Stimulated activated CD4-positive, alpha-beta T cell treated with anti-CD3 and anti-CD28 coated beads, Interleukin-4, amount 100 ng/mL, for 1 hour (primary cell): Measurements from ENCODE around the gene CNTROB.
A peak's percentile ranks its signal among the peaks of the same experiment; 100 is the strongest.

Experiments
- DNase-seq: peaks from one replicate; pipeline ENCODE4 v3.0.0-alpha.2; 2020

The CNTROB gene, protein sequence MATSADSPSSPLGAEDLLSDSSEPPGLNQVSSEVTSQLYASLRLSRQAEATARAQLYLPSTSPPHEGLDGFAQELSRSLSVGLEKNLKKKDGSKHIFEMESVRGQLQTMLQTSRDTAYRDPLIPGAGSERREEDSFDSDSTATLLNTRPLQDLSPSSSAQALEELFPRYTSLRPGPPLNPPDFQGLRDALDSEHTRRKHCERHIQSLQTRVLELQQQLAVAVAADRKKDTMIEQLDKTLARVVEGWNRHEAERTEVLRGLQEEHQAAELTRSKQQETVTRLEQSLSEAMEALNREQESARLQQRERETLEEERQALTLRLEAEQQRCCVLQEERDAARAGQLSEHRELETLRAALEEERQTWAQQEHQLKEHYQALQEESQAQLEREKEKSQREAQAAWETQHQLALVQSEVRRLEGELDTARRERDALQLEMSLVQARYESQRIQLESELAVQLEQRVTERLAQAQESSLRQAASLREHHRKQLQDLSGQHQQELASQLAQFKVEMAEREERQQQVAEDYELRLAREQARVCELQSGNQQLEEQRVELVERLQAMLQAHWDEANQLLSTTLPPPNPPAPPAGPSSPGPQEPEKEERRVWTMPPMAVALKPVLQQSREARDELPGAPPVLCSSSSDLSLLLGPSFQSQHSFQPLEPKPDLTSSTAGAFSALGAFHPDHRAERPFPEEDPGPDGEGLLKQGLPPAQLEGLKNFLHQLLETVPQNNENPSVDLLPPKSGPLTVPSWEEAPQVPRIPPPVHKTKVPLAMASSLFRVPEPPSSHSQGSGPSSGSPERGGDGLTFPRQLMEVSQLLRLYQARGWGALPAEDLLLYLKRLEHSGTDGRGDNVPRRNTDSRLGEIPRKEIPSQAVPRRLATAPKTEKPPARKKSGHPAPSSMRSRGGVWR

GRCh38 chr17:7931709-7932482 is at the start of gene CNTROB, which contains the start of gene TRAPPC1:
Gene CNTROB (plus strand): TSS chr17:7932206. CDS start chr17:7933080, 874 bp downstream.
Gene TRAPPC1 (minus strand): TSS chr17:7931946. CDS start chr17:7931829, 117 bp downstream.
- DNase-seq, result peak; percentile 99

- no peak for DNase-seq
Observed at GRCh38 chr17:7882629-7883028, 49.4 kb upstream of the CNTROB start.

- DNase-seq, result peak; percentile 44
Observed at GRCh38 chr17:7883781-7884386, 48.1 kb upstream of the CNTROB start.

GRCh38 chr17:7884581-7885366 is 47.2 kb upstream of the CNTROB start:
- DNase-seq, result peak; percentile 57

DNA sequence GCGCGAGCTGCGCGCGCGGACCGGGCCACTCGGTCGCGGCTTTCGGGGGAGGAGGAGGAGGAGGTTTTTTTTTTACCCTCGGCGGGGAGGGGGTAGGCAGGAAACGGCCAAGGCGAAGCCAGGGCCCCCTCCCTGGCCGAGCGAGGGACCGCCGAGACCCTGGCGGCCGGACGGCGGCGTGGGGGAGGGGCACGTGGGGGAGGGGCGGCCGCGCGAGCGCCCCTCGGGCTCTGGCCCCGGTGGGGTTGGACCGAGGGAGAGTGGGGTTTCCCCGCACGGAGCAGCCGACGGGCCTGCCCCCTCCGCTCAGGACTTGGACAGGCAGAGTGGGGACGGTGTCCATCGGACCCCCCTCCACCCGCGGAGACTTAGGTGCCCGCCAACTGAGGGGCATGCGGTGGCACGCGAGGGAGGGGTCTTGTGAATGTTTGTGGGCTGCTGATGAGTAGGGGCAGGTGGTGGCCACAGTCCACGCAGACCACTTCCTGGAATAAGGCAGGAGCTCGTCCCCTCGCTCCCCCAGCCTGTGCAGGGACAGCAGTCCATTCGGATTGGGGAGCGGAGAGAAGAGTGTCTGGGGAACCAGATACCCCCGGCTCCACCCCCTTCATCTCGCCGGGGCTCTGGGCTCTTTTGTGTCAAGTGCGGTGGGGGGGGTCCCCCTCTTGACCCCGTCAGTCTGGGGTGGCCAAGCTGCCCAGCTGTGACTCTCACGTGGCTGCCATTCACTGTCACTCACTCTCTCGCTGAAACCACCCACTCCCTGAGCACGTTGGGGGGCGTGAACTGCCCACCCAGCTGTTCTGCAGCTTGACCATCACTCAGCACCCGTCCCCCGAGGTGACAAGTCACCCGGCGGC is 46.4 kb upstream of the CNTROB start:
- peak; percentile 37 for DNase-seq

- peak; percentile 44 for DNase-seq
Observed at GRCh38 chr17:7886227-7887037, 45.6 kb upstream of the CNTROB start.

GRCh38 chr17:7887038-7887481 is 44.9 kb upstream of the CNTROB start:
- DNase-seq, result no peak

DNA sequence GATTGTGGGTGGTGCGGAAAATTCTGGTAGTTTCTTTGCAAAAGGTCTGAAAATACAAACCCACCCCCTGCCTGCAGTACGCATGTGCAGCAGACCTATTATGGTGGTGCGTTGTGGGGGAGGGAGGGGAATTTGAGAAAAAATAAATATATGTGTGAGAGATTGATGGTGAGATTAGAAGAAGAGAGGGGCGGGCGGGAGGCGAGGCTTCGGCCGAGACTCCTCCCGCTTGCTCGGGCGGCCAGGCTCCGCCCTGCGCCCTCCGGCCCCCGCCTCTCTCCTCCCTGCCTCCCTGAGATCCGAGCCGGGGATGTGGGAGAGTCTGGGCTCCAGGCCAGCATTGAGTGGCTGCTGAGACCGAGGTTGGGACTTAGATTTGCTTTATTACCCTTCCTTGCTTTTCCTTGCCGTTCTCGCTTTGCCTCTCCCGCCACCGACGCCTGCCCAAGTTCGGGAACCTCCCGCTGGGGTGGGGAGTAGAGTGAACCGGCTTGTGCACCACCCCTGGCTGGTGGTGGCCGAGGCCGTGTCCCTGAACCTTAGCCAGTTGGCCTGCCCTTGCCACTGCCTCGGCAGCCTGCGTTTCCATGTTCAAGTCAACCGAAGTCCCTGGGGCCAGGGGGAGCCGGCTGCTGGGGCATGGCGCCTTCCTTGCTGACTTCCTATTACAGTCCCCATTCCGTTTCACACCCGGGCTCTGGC is 44.4 kb upstream of the CNTROB start:
- DNase-seq, result peak; percentile 87

GRCh38 chr17:7888184-7888920 is 43.7 kb upstream of the CNTROB start, which contains the start of gene CHD3:
Gene CHD3 (plus strand): TSS chr17:7888789. CDS start chr17:7889001, 212 bp downstream.
- DNase-seq, result peak; percentile 67

DNA sequence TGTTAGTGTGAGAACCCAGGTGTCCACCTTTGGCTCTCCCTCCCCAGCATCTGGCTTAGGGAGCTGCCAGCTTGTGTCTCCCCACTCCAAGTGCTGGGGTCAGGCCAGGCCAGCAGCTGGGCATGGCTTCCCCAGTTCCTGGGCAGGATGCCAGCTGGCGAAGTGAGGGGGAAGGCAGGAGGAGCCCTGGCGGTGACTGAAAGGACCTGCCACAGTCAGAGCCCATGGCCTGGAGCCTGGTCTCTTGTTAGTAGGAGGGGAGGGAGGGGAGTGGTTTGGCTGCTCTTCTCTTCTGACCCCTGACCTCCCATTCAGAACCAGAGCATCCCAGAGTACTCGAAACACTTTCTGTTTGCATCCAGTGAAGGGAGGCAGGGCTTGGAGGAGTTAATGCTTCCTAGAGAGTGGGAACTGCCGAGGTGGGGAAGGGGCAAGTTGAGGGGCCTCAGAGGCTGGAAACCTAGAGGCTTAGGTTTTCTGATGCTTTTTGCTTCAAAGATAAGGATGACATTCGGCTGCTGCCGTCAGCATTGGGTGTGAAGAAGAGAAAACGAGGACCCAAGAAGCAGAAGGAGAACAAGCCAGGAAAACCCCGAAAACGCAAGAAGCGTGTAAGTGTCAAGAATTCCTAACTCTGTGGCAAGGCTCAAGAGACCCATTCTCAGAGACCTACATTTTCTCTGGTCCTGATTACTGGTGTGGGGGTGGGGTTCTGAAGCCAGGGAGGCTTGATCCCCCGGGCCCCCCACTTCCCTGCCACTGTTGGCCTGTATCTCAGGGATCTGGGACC is 42.6 kb upstream of the CNTROB start:
- DNase-seq, result peak; percentile 20

DNA sequence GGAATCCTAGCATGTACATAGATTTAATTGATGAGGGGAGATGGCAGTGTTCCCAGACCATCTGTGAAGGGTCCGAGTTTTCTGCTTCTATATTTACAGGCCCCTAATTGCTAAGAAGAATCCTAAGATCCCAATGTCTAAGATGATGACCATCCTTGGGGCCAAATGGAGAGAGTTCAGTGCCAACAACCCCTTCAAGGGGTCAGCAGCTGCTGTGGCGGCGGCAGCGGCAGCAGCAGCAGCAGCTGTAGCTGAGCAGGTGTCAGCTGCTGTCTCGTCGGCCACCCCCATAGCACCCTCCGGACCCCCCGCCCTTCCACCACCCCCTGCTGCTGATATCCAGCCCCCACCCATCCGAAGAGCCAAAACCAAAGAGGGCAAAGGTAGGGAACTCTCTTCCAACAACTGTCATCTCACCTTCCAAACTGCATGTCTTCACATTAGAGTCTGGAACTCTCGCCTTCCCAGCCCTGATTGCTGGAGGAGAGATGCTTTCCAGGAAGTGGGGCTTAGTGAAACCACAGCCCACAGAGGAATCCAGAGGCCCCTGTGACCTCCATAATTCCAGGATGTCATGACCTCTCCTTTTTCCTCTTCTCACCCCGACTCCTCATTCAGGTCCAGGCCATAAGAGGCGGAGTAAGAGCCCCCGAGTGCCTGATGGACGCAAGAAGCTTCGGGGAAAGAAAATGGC is 38.7 kb upstream of the CNTROB start:
- DNase-seq, result no peak

DNA sequence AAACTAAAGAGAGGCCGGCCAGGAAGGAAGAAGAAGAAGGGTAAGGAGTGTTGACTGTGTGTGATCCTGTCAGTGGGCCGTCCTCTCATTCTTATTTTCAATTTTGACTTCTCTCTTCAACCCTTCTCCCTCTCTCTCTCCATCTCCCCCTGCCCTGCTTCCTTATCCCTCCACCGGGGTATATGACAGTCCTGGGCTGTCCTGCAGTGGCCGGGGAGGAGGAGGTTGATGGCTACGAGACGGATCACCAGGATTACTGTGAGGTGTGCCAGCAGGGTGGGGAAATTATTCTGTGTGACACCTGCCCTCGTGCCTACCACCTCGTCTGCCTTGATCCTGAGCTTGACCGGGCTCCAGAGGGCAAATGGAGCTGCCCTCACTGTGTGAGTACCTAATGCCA is 37.8 kb upstream of the CNTROB start:
- DNase-seq, result no peak

DNA sequence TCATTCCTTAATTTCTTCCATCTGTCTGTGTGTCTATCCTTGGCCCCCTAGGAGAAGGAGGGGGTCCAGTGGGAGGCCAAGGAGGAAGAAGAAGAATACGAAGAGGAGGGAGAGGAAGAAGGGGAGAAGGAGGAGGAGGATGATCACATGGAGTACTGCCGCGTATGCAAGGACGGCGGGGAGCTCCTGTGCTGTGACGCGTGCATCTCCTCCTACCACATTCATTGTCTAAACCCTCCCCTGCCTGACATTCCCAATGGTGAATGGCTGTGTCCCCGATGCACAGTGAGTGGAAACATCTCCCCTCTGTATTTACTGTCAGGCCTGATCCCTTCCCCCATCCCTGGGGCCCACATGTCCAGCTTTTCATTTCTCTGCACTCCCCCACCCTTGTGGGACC is 37.1 kb upstream of the CNTROB start:
- DNase-seq, result no peak

- DNase-seq, result no peak
Observed at GRCh38 chr17:7897090-7897489, 34.9 kb upstream of the CNTROB start.

- no peak for DNase-seq
Observed at GRCh38 chr17:7897773-7898172, 34.2 kb upstream of the CNTROB start.
